Measurements from ENCODE around the gene STT3B.

The STT3B gene

GRCh38 chr3:31491660-31492059, 41.1 kb upstream of the STT3B start:
- TF ChIP-seq CTCF (IDR thresholded peaks at IDR 0.05; ENCODE audit: low read length, missing control alignments) = no peak
- DNase-seq (ENCODE audit: low read depth) = no peak
- no peak overlapping the region for H3K4me3 ChIP-seq (replicated peaks; ENCODE audit: low read depth, low read length)

GRCh38 chr3:31493149-31493548, 39.6 kb upstream of the STT3B start:
- H3K4me3 ChIP-seq (replicated peaks; ENCODE audit: low read depth, low read length) = no peak overlapping the region
- DNase-seq (ENCODE audit: low read depth) = no peak
- no peak for TF ChIP-seq CTCF (IDR thresholded peaks at IDR 0.05; ENCODE audit: low read length, missing control alignments)

GRCh38 chr3:31495971-31496665, 36.6 kb upstream of the STT3B start:
- no peak overlapping the region for H3K4me3 ChIP-seq (replicated peaks; ENCODE audit: low read depth, low read length)
- peak; percentile 30 for DNase-seq (ENCODE audit: low read depth)
- no peak for TF ChIP-seq CTCF (IDR thresholded peaks at IDR 0.05; ENCODE audit: low read length, missing control alignments)

GRCh38 chr3:31498791-31499190, 33.9 kb upstream of the STT3B start:
- no peak for TF ChIP-seq CTCF (IDR thresholded peaks at IDR 0.05; ENCODE audit: low read length, missing control alignments)
- H3K4me3 ChIP-seq (replicated peaks; ENCODE audit: low read depth, low read length) = no peak overlapping the region
- DNase-seq (ENCODE audit: low read depth) = no peak

- TF ChIP-seq CTCF (IDR thresholded peaks at IDR 0.05; ENCODE audit: low read length, missing control alignments) = no peak
- no peak overlapping the region for H3K4me3 ChIP-seq (replicated peaks; ENCODE audit: low read depth, low read length)
- DNase-seq (ENCODE audit: low read depth) = no peak
These were observed 33.4 kb upstream of the STT3B start for GRCh38 chr3:31499281-31499680.

GRCh38 chr3:31502803-31503221, 29.9 kb upstream of the STT3B start:
- DNase-seq (ENCODE audit: low read depth) = no peak
- H3K4me3 ChIP-seq (replicated peaks; ENCODE audit: low read depth, low read length) = no peak overlapping the region
- TF ChIP-seq CTCF (IDR thresholded peaks at IDR 0.05; ENCODE audit: low read length, missing control alignments) = no peak

GRCh38 chr3:31503456-31503855, 29.3 kb upstream of the STT3B start:
- no peak for TF ChIP-seq CTCF (IDR thresholded peaks at IDR 0.05; ENCODE audit: low read length, missing control alignments)
- H3K4me3 ChIP-seq (replicated peaks; ENCODE audit: low read depth, low read length) = no peak overlapping the region
- DNase-seq (ENCODE audit: low read depth) = peak; percentile 1
